OCI-LY1 (cell line): ENCODE results near the gene ZCCHC8.

ENCODE experiments used
- H2AFZ ChIP-seq: fragments of 200-600 bp; sonication (generic), shearing (Covaris generic); 2 replicates; pipeline ENCODE4 v1.6.0; 2014; ENCODE audit warnings: antibody characterized with exemption, mild to moderate bottlenecking, low read length
- H3F3A ChIP-seq: fragments of 200-600 bp; sonication (generic), shearing (Covaris generic); 2 replicates; pipeline ENCODE4 v1.6.0; 2014; ENCODE audit warnings: mild to moderate bottlenecking, antibody characterized with exemption, low read length, moderate library complexity; ENCODE audit not compliant: insufficient read depth
- H3K27ac ChIP-seq: fragments of 200-600 bp; sonication (generic); 2 replicates; pipeline ENCODE4 v1.5.1; 2014; ENCODE audit warnings: low read length, mixed run types, mild to moderate bottlenecking, low read depth; ENCODE audit not compliant: poor library complexity, severe bottlenecking
- H3K27me3 ChIP-seq: fragments of 200-600 bp; sonication (generic); 2 replicates; pipeline ENCODE4 v1.6.0; 2014; ENCODE audit warnings: antibody characterized with exemption, mild to moderate bottlenecking, low read length, moderate library complexity; ENCODE audit not compliant: insufficient read depth
- H3K36me3 ChIP-seq: fragments of 200-600 bp; sonication (generic); 2 replicates; pipeline ENCODE4 v1.6.1; 2014; ENCODE audit warnings: mild to moderate bottlenecking, antibody characterized with exemption, low read length, moderate library complexity, mixed read lengths; ENCODE audit not compliant: insufficient read depth
- H3K4me1 ChIP-seq: fragments of 200-600 bp; sonication (generic); 2 replicates; pipeline ENCODE4 v1.5.1; 2014; ENCODE audit warnings: mild to moderate bottlenecking, low read length, moderate library complexity; ENCODE audit not compliant: insufficient read depth, severe bottlenecking
- H3K4me2 ChIP-seq: fragments of 200-600 bp; sonication (generic), shearing (Covaris generic); 2 replicates; pipeline ENCODE4 v1.6.1; 2014; ENCODE audit warnings: low read length
- H3K4me3 ChIP-seq: fragments of 200-600 bp; sonication (generic); 2 replicates; pipeline ENCODE4 v1.5.1; 2014; ENCODE audit warnings: low read length, low read depth, mild to moderate bottlenecking, mixed read lengths; ENCODE audit not compliant: poor library complexity, severe bottlenecking
- H3K79me2 ChIP-seq: fragments of 200-600 bp; shearing (Covaris generic); 2 replicates; pipeline ENCODE4 v1.6.1; 2016; ENCODE audit warnings: mixed run types, low read length, mixed read lengths; ENCODE audit not compliant: insufficient read depth
- H3K9ac ChIP-seq: fragments of 200-600 bp; sonication (generic), shearing (Covaris generic); 2 replicates; pipeline ENCODE4 v1.6.1; 2014; ENCODE audit warnings: mild to moderate bottlenecking, low read length, mixed read lengths
- H3K9me2 ChIP-seq: fragments of 200-600 bp; sonication (generic), shearing (Covaris generic); 2 replicates; pipeline ENCODE4 v1.6.1; 2014; ENCODE audit warnings: low read depth, mild to moderate bottlenecking, low read length, mixed read lengths
- H3K9me3 ChIP-seq: fragments of 200-600 bp; shearing (Covaris generic); 2 replicates; pipeline ENCODE4 v1.6.1; 2014; ENCODE audit warnings: low read length, mixed read lengths
- H4K20me1 ChIP-seq: fragments of 200-600 bp; sonication (generic), shearing (Covaris generic); 2 replicates; pipeline ENCODE4 v1.6.0; 2016; ENCODE audit warnings: mild to moderate bottlenecking, low read length; ENCODE audit not compliant: insufficient read depth
- EZH2 ChIP-seq: fragments of 200-600 bp; sonication (generic), shearing (Covaris generic); IDR thresholded peaks from 2 replicates; pipeline ENCODE4 v1.8.0; 2017; ENCODE audit warnings: borderline replicate concordance, mixed run types, mild to moderate bottlenecking, antibody characterized with exemption, low read length, moderate library complexity, mixed read lengths
- TF ChIP-seq, protein P1 (sequence below): fragments of 200-600 bp; sonication (generic), shearing (Covaris generic); IDR thresholded peaks from 2 replicates; pipeline ENCODE4 v1.5.1; 2017; ENCODE audit warnings: mild to moderate bottlenecking, antibody characterized with exemption, low read length, moderate library complexity, mixed read lengths

ZCCHC8 gene

DNA sequence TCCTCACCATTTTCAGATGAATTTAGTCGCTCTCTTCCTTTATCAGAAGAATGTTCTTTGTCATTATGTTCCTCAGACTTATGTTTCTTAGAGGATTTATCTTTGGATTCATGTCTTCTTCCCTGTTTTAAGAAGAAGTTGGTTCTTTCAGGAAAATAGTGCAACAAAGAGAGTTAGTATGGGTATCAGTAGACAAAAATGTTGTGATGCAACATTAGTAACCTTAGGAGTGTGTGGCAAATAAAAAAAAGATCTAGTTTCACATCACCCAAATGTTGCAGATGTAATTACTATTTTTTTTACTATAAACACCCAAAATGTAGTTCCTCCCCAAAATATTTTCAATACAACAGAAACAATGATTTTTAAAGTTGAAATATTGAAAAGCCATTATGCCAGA is 18.2 kb upstream of the ZCCHC8 start:
- Histone ChIP-seq H2AFZ (no peak overlapping the region), H3F3A (peaks cover 5% of the 10 kb centered on the region; the same call in 1 of the 2 replicates), H3K9ac (no peak overlapping the region)

DNA sequence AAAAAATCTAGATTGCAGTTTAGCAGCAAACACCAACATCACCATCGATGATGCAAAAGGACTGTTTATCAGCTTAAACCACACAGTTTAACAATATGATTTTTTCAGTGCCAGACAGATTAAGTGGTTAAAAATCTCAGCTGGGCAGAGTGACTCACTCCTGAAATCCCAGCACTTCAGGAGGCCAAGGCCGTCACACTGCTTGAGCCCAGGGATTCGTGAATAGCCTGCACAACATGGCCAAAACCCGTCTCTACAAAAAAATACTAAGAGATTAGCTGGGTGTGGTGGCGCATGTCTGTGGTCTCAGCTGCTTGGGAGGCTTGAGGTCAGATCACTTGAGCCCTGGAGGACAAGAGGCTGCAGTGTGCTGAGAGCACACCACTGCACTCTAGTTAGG is 17.1 kb upstream of the ZCCHC8 start:
- Histone ChIP-seq H3F3A (peaks cover 5% of the 10 kb centered on the region; the same call in 1 of the 2 replicates), H4K20me1 (no peaks in the 10 kb centered on the region), H3K36me3 (peaks cover 97% of the 10 kb centered on the region)

More for the DNA sequence above, 18.2 kb upstream of the ZCCHC8 start:
- Histone ChIP-seq H3K27me3 (no peaks in the 10 kb centered on the region), H3K4me3 (no peak overlapping the region), H3K4me2 (no peak overlapping the region), H3K36me3 (peaks cover 98% of the 10 kb centered on the region), H3K9me3 (no peaks in the 10 kb centered on the region), H3K9me2 (no peaks in the 10 kb centered on the region), H4K20me1 (no peaks in the 10 kb centered on the region), H3K27ac (no peak overlapping the region), H3K4me1 (peaks cover 11% of the 10 kb centered on the region), H3K79me2 (peaks cover 61% of the 10 kb centered on the region)
- TF ChIP-seq, protein P1, sequence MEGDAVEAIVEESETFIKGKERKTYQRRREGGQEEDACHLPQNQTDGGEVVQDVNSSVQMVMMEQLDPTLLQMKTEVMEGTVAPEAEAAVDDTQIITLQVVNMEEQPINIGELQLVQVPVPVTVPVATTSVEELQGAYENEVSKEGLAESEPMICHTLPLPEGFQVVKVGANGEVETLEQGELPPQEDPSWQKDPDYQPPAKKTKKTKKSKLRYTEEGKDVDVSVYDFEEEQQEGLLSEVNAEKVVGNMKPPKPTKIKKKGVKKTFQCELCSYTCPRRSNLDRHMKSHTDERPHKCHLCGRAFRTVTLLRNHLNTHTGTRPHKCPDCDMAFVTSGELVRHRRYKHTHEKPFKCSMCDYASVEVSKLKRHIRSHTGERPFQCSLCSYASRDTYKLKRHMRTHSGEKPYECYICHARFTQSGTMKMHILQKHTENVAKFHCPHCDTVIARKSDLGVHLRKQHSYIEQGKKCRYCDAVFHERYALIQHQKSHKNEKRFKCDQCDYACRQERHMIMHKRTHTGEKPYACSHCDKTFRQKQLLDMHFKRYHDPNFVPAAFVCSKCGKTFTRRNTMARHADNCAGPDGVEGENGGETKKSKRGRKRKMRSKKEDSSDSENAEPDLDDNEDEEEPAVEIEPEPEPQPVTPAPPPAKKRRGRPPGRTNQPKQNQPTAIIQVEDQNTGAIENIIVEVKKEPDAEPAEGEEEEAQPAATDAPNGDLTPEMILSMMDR = no peak
- no peak for TF ChIP-seq EZH2

DNA sequence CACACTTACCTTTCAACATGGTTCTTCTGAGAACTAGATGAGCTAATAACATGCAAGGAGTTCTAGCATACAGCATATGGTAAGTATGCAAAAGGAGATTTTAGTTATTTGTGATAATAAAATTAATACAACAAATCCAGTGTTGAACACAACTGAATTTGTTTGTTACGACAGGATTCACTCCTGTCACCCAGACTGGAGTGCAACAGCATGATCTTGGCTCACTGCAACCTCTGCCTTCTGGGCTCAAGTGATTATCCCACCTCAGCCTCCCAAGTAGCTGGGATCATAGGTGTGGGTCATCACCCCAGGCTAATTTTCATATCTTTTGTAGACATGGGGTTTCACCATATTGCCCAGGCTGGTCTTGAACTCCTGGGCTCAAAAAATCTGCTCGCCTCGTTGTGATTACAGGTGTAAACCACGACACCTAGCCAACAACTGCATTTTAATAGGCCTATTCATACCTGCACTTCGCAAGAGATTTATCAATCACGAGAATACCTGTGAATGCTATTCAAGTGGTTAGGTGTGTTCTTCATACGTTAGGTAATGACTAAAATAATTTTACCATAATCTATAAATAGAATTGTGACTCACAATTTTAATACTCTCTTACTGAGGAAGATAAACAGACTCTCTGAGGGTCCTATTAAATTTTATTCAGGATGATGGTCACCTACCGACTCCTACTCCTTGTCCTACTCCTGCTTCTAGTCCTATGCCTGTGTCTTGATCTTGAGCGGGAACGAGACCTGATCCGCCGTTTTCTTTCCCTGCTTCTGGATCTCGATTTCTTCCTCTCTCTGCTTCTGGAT is 16.0 kb upstream of the ZCCHC8 start:
- no peak overlapping the region for H3K27ac ChIP-seq
- no peaks in the 10 kb centered on the region for H4K20me1 ChIP-seq
- H3K4me1 ChIP-seq = no peaks in the 10 kb centered on the region
- H3K79me2 ChIP-seq = peaks cover 39% of the 10 kb centered on the region
- no peak overlapping the region for H3K9ac ChIP-seq
- no peaks in the 10 kb centered on the region for H3K9me2 ChIP-seq
- H3K36me3 ChIP-seq = peaks cover 99% of the 10 kb centered on the region
- no peaks in the 10 kb centered on the region for H3K27me3 ChIP-seq
- H3K4me3 ChIP-seq = no peak overlapping the region
- H2AFZ ChIP-seq = no peak overlapping the region
- H3F3A ChIP-seq = peaks cover 5% of the 10 kb centered on the region; the same call in 1 of the 2 replicates
- no peaks in the 10 kb centered on the region for H3K9me3 ChIP-seq
- H3K4me2 ChIP-seq = no peak overlapping the region
- no peak for TF ChIP-seq EZH2
- TF ChIP-seq, protein P1 = no peak

More for the DNA sequence above, 17.1 kb upstream of the ZCCHC8 start:
- no peak for TF ChIP-seq EZH2
- TF ChIP-seq, protein P1 = no peak
- peaks cover under 1% of the 10 kb centered on the region for H3K4me1 ChIP-seq
- no peaks in the 10 kb centered on the region for H3K9me3 ChIP-seq
- no peaks in the 10 kb centered on the region for H3K9me2 ChIP-seq
- H2AFZ ChIP-seq = no peak overlapping the region
- no peak overlapping the region for H3K4me2 ChIP-seq
- no peak overlapping the region for H3K27ac ChIP-seq
- H3K4me3 ChIP-seq = no peak overlapping the region
- no peak overlapping the region for H3K9ac ChIP-seq
- peaks cover 50% of the 10 kb centered on the region for H3K79me2 ChIP-seq
- no peaks in the 10 kb centered on the region for H3K27me3 ChIP-seq
